Activated naive CD8-positive, alpha-beta T cell treated with anti-CD3 and anti-CD28 coated beads, Interleukin-2, amount 50 U/mL, for 16 hours (primary cell): ENCODE results near the gene ARHGAP22.

ENCODE experiments used
- DNase-seq: peaks from one replicate; pipeline ENCODE4 v3.0.0-alpha.2; 2020; ENCODE audit warnings: low read depth, low spot score

ARHGAP22 gene

DNA sequence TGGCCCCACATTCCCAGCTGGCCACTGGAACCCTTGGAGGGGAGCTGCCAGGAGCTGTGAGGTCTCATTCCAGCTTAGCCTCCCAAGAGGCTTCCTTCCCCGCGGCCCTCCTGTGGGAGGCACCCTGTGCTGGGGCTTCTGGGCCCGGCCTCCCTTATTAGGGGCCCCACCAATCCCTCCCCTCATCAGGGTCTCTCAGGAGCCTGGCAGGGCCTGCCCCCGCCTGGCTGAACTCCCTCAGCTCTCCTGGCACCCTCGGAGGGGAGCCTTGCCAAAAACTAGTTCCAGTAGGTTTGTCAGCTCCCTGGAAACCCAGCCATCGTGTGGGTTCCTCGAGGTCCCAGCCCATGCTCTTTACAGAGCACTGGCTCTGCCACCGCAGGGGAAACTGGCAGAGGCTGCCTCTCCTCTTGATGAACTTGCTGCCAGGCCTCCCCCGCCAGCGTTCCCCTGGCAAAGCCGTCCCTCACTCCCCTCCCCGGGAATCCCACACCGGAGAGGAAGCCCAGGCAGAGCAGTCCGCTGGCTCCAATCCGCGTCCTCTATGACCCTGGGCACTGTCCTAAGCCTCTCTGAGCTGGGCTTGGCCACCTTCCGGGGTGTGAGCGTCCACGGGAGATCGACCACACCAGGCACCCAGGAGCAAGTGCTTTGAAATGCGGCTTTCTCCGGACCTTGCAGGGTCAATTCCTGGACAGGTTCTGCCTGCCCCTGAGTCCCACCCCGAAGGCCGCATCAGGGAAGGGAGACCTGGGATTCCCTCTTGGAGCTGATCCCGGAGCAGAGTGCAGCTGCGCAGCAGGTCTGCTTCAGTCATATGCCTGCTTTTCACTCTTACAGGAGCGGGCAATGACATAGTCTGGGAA, 139.8 kb downstream of the ARHGAP22 start:
- no peak for DNase-seq

GRCh38 chr10:48464121-48464870, 140.6 kb downstream of the ARHGAP22 start:
- no peak for DNase-seq

GRCh38 chr10:48463318-48464003, 141.4 kb downstream of the ARHGAP22 start:
- DNase-seq, result no peak

DNA sequence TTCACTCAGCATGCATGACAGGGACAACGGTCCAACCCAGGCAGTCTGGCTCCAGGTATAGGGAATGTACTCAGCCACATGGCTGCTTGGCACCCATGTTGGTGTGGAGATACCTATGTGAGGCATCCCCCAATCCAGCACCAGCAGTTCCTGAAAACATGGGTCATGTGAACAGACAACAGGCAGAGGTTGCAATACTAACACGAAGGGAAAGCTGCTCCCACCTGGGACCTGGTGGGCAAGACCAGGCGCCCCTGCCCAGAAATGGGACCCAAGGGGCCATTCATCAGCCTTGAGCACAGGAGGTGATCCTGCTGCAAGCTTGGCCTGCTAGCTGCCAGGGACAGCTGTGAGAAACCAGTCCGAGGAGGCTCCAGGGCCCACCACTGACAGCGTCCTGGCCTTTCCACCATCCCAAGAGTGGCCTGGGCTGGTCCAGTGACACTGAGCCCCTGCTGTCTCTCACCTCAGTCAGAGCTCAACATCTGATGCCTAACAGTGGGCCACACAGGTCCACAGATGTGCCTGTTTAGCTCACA, 142.3 kb downstream of the ARHGAP22 start:
- no peak for DNase-seq

DNA sequence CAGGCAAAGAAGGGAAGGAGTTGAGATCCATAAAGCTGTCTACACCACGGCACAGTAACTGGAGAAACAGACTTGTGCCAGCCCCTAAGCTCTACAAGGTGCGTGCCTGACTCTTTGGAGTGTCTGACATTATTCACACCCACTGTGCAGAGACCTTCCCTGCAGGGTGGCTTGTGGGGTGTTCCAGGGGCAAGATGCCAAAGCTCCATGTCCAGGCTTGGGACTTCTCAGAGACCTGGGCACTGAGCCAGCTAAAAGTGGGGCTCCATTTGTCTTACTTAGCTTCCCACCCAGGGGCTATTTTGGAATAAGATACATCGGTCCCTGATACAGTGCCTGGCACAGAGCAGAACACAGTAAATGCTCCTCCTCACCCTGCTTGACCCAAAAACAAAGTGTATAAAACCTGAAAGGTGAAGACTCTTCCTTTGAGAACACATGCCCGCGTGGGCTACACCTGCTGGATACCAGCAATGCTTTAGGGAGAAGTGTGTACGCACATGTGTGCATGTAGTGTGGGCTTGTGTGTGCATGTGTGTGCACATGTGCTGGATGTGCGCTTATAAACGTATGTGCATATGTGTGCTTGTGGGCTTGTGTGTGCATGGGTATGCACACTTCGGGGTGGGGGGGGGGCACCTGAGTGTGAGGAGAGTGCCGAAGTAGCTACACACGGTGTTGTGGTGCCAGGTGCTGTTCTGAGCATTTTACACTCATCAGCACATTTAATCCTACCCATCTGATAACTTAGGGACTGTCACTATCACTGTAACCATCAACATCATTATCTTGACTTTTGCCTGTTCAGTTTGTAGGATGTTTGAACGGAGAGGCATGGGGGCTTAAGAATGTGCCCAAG, 143.0 kb downstream of the ARHGAP22 start:
- DNase-seq, result no peak

GRCh38 chr10:48460182-48460581, 144.7 kb downstream of the ARHGAP22 start:
- DNase-seq, result no peak

GRCh38 chr10:48459270-48460150, 145.4 kb downstream of the ARHGAP22 start:
- no peak for DNase-seq

DNA sequence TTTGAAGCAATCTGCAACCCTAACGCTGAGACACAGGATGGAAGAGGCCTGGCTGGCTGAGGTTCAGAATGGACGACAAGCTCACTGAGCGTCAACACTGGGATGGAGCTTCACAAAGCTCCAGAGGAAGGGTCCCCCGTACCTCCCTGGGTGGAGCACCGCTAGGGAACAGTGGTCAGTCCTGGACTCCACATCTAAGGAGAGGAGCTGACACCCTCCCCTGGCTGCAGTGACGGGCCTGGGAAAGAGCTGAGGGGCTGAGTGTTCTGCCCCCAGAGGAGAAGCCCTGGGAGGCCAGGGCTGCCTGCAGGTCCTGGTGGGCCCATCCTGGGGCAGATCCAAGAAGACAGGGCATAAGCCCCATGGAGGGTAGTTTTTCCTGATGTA, 146.2 kb downstream of the ARHGAP22 start:
- no peak for DNase-seq

DNA sequence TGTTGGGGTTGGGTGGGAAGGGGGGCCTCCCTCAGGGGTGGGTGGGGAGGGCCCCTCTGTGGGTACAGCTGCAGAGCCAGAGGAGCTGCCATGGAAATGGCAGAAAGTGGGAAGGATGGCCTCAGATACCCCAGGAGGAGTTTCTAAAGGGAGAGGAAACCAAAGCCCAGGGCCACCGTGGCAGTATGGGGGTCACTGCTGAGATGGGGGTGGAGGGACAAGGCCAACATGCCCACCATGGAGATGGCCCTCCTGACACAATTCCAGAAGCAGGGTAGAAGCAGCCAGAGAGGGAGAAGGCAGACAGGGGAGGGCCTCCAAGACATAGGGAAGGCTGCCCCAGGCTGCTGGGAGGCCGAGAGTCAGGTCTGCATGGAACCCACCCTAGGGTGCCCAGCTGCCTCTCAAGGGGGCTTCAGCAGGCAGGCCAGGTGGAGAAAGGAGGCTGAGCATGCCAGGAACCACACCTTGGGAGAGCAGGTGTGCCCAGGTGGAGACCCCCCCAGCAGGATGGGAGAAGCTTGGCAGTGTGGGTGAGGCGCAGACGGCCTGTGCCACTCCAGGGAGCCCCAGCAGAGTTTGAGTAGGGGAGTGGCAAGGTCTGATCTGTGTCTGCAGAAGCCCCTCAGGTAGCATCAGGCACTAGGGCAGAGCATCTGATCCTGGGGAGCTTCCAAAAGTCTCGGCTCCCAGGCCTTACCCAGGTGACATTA, 146.8 kb downstream of the ARHGAP22 start:
- no peak for DNase-seq

- no peak for DNase-seq
Observed at GRCh38 chr10:48456808-48457761, 147.8 kb downstream of the ARHGAP22 start.

GRCh38 chr10:48456361-48456804, 148.5 kb downstream of the ARHGAP22 start:
- no peak for DNase-seq

DNA sequence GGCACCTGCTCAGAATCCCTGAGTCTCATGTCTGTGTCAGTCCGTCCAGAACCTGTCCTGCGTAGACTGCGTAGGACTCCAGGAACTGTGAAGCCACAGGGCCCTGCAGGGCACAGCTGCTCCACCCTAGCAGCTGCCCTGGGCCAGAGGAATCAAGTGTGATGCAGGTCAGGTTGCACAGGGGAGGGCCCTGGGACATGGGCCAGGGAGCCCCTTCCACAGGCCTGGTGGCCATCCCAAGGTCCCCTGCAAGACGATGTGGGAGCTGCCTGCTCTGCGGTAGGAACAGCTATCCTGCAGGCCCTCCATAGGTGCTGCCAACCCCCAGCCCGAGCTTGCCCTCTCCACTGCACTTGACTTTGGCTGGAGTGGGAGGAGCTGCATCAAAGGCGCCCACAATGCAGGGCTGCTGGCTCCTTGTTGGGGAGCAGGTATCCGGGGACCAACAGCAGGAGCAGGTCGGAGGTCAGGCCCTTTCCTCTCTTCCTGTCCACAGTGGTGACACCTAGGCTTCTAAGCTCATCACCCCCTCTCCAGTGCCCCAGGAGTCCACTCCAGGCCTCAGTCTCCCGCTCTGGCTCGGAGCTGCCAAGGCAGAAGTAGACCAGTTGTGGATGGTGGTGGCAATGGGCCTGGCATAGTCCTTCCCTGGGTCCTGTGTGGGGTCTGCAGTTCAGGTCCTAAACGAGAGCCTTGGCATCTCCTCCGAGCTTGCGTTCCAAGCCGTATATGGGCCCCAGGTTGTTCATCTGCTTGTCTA, 149.3 kb downstream of the ARHGAP22 start:
- DNase-seq, result no peak

- DNase-seq, result no peak
Observed at GRCh38 chr10:48455055-48455391, 149.8 kb downstream of the ARHGAP22 start.

GRCh38 chr10:48454302-48455054, 150.4 kb downstream of the ARHGAP22 start:
- no peak for DNase-seq

DNA sequence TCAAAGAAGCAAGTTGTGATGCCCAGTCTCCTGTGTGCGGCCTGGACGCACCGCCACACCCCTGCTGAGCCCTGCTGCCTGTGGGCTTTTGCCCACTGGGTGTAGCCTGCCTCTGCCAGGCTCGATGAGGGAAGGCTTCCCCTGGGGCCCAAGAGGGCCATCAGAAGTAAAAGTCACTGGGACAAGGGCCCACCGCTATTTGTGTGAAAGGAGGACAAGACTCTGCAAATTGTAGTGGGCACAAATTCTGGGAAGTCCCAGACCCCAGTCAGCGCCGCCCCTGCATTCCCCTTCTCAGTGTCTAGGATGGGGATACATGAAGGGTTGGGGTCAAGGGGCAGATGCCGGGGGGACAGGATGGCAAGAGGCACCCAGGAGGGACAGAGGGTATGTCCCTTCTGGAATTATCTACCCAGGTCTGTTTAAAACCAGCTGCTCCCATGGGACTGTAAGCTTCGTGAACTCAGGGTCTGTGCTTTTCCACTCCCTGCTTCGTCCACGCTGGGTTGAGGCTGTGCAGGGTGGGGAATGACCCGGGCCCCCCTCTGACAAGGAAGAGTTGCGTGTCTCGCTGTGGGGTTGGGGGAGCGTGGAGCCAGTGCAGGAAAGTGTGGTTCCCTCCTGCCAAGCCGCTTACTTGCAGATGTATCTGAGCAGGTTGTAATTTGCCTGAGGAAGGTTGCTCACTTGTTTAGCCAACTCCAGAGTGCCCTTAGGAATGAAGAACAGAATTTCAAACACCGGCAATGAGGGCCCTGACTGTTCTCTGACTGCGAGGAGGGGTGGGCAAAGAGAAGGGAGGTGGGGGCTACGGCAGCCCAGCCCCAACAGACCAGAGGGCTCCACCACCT, 151.2 kb downstream of the ARHGAP22 start:
- no peak for DNase-seq

GRCh38 chr10:48452879-48453412, 151.9 kb downstream of the ARHGAP22 start:
- DNase-seq, result no peak
